CD8-positive, alpha-beta memory T cell (primary cell): ENCODE data around the gene STAC2. TPM values are rescaled to one million over a fixed set of nuclear protein-coding genes. Genes with fewer than 3 reads are reported as not detected.
"Not testable (repeated sequence)": the region's sequence is repeated elsewhere in the genome, so short reads cannot be mapped to it uniquely, and the experiment has no call there.

ENCODE experiments used
- CTCF ChIA-PET: fragments of 350-600 bp; sonication (Branson Sonifier 250); formaldehyde crosslinking; loops from one replicate; lab custom pipeline; 2021; ENCODE audit warnings: antibody characterized with exemption; lab: Charles Lee
- POLR2A ChIA-PET: fragments of 350-600 bp; sonication (Branson Sonifier 250); formaldehyde crosslinking; loops from one replicate; lab custom pipeline; 2021; ENCODE audit warnings: antibody characterized with exemption; lab: Charles Lee
- DNase-seq, 5 donors: peaks; one replicate each; pipeline versions ENCODE4 v3.0.0 to v3.0.0-alpha.2; 2020 to 2022; ENCODE audit warnings: mixed read lengths in 1 of 5
- H3K27ac ChIP-seq: one replicate; pipeline ENCODE4 v1.7.0; 2013; ENCODE audit warnings: low read depth, mild to moderate bottlenecking, low read length, moderate library complexity
- H3K27me3 ChIP-seq: 2 replicates; pipeline ENCODE4 v1.7.0; 2013; ENCODE audit warnings: low read length, mild to moderate bottlenecking; ENCODE audit not compliant: insufficient read depth, poor library complexity, severe bottlenecking
- H3K36me3 ChIP-seq: 2 replicates; pipeline ENCODE4 v1.7.0; 2013; ENCODE audit warnings: mild to moderate bottlenecking, low read length, moderate library complexity; ENCODE audit not compliant: insufficient read depth
- H3K4me1 ChIP-seq: 2 replicates; pipeline ENCODE4 v1.7.0; 2013; ENCODE audit warnings: mild to moderate bottlenecking, low read length, moderate library complexity; ENCODE audit not compliant: insufficient read depth
- H3K4me3 ChIP-seq: 2 replicates; pipeline ENCODE4 v1.7.0; 2013; ENCODE audit warnings: mild to moderate bottlenecking, low read length
- H3K9me3 ChIP-seq: 2 replicates; pipeline ENCODE4 v1.7.0; 2013; ENCODE audit warnings: mild to moderate bottlenecking, low read length
- H3K27ac Mint-ChIP-seq, 8 donors: one replicate each; pipeline ENCODE4 v1.8.0; 2020 to 2021; ENCODE audit warnings: mixed read lengths in 8 of 8, mild to moderate bottlenecking in 6 of 8, inconsistent platforms in 3 of 8, moderate library complexity in 3 of 8
- H3K27me3 Mint-ChIP-seq, 2 donors: one replicate each; pipeline ENCODE4 v1.8.0; 2020 to 2021; ENCODE audit warnings: mixed read lengths in 2 of 2, mild to moderate bottlenecking in 1 of 2, moderate library complexity in 1 of 2
- H3K36me3 Mint-ChIP-seq, 3 donors: one replicate each; pipeline ENCODE4 v1.8.0; 2020 to 2021; ENCODE audit warnings: mixed read lengths in 3 of 3, inconsistent platforms in 1 of 3, mild to moderate bottlenecking in 1 of 3
- H3K4me1 Mint-ChIP-seq, 3 donors: one replicate each; pipeline ENCODE4 v1.8.0; 2020 to 2021; ENCODE audit warnings: mixed read lengths in 3 of 3, inconsistent platforms in 1 of 3, mild to moderate bottlenecking in 1 of 3
- H3K4me3 Mint-ChIP-seq, 7 donors: one replicate each; pipeline ENCODE4 v1.8.0; 2020 to 2021; ENCODE audit warnings: mixed read lengths in 7 of 7, mild to moderate bottlenecking in 6 of 7, moderate library complexity in 4 of 7, inconsistent platforms in 2 of 7
- H3K9me3 Mint-ChIP-seq, 5 donors: one replicate each; pipeline ENCODE4 v1.8.0; 2020 to 2022; ENCODE audit warnings: mixed read lengths in 5 of 5, mild to moderate bottlenecking in 3 of 5, moderate library complexity in 2 of 5, inconsistent platforms in 1 of 5
- polyA plus RNA-seq: library from polyadenylated mRNA; unstranded; fragments of 300-500 nt; fragmentation: Illumina TruSeq; gene quantifications from one replicate; pipeline ENCODE4 v1.2.3, GENCODE V29; 2021
- total RNA-seq, 2 experiments: library from RNA; stranded (reverse); gene quantifications; one replicate each; pipeline ENCODE4 v1.2.3, GENCODE V29; 2021

The STAC2 gene
- total and polyA plus RNA-seq, 3 experiments from 2014 or later: not detected

DNA sequence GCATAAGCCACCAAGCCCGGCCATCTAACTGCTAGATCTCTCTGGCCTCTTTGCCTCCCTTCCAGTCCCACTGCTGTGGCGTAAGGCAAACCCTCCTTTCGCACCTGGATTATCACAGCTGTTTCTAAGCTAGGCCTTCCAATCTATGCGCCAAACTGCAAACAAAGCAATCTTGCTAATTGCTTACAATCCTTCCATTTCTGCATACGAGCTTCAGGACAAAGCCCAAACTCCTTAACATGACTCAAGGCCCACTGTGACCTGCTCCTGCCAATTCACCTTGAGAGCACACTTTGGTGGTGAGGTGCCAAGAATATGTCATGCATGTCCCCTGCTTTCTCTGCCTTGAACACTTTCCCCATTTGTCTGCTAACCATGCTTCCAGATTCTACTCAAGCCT, 53.8 kb downstream of the STAC2 start:
- ChIA-PET POLR2A (no interaction called here), CTCF (interaction anchor here (0.9 to 8.0 kb wide), 5 partner anchors 18 to 438 kb away, joined by 3 to 110 read pairs (median 3); no protein-coding TSS in a partner anchor)
- H3K27me3 Mint-ChIP-seq: peaks cover 3 to 5% of the 10 kb centered on the region in 2 donors
- H3K27me3 ChIP-seq: no peaks in the 10 kb centered on the region
- H3K9me3 Mint-ChIP-seq: no peaks in the 10 kb centered on the region
- no peak overlapping the region for H3K4me3 Mint-ChIP-seq
- H3K4me1 Mint-ChIP-seq: peaks cover 21 to 39% (median 31%) of the 10 kb centered on the region in 3 donors
- H3K27ac Mint-ChIP-seq: peak overlapping the region in 4 of 8 donors; percentile 26 to 74 (median 49)
- peaks cover 7% of the 10 kb centered on the region for H3K36me3 ChIP-seq
- no peak overlapping the region for H3K4me3 ChIP-seq
- H3K36me3 Mint-ChIP-seq: peaks cover 0 to 17% (median 0%) of the 10 kb centered on the region in 3 donors
- H3K27ac ChIP-seq: no peak overlapping the region
- peaks cover 18% of the 10 kb centered on the region for H3K4me1 ChIP-seq
- no peak for DNase-seq
- no peaks in the 10 kb centered on the region for H3K9me3 ChIP-seq

DNA sequence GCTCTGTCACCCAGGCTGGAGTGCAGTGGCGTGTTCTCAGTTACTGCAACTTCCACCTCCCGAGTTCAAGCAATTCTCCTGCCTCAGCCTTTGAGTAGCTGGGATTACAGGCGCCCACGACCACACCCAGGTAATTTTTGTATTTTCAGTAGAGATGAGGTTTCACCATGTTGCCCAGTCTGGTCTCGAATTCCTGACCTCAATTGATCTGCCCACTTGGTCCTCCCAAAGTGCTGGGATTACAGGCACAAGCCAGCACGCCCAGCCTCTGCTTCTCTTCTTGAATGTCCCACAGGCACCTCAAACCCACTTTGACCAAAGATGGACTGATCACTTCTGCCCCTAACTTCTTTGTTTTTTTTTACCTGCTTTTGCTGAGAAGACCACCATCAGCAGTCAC, 55.2 kb downstream of the STAC2 start:
- CTCF ChIA-PET: interaction anchor here (1.2 to 8.0 kb wide), 3 partner anchors 17 to 187 kb away, joined by 5 to 110 read pairs (median 9); no protein-coding TSS in a partner anchor
- Mint-ChIP-seq H3K27me3 (peaks cover 3 to 5% of the 10 kb centered on the region in 2 donors), H3K4me1 (peaks cover 31 to 52% (median 39%) of the 10 kb centered on the region in 3 donors), H3K36me3 (peaks cover 0 to 5% (median 0%) of the 10 kb centered on the region in 3 donors), H3K27ac (no peak overlapping the region), H3K9me3 (no peaks in the 10 kb centered on the region), H3K4me3 (no peak overlapping the region)
- DNase-seq: no peak
- Histone ChIP-seq H3K9me3 (no peaks in the 10 kb centered on the region), H3K27me3 (no peaks in the 10 kb centered on the region), H3K4me3 (no peak overlapping the region), H3K27ac (no peak overlapping the region), H3K36me3 (no peaks in the 10 kb centered on the region), H3K4me1 (peaks cover 21% of the 10 kb centered on the region)
- POLR2A ChIA-PET: interaction anchor here (0.6 kb wide), 1 partner anchor 45 kb away, joined by 5 read pairs; no protein-coding TSS in a partner anchor

DNA sequence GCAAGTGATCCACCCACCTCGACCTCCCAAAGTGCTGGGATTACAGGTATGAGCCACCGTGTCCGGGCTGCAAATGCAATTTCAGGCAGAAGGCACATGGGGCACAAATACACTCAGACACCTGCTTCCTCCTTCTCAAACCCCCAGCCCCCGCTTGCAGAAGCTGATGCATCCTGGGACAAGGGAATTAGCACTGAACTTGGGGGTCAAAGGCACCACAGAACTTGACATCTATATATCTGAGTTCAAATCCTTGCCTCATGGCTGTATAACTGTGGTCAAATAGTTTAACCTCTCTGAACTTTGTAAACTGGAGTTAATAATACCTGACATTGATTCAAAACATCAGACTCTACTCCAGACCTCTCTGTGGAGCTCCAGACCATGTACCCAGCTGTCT, 55.6 kb downstream of the STAC2 start:
- Histone ChIP-seq H3K27ac (no peak overlapping the region), H3K9me3 (no peaks in the 10 kb centered on the region), H3K27me3 (no peaks in the 10 kb centered on the region), H3K36me3 (no peaks in the 10 kb centered on the region), H3K4me1 (peaks cover 21% of the 10 kb centered on the region), H3K4me3 (no peak overlapping the region)
- Mint-ChIP-seq H3K36me3 (peaks cover 0 to 3% (median 0%) of the 10 kb centered on the region in 3 donors), H3K27me3 (peaks cover 3 to 5% of the 10 kb centered on the region in 2 donors), H3K4me1 (peaks cover 30 to 53% (median 40%) of the 10 kb centered on the region in 3 donors), H3K9me3 (no peaks in the 10 kb centered on the region), H3K27ac (peak overlapping the region in 1 of 8 donors; percentile 9), H3K4me3 (no peak overlapping the region)
- POLR2A ChIA-PET: interaction anchor here (0.6 kb wide), 1 partner anchor 45 kb away, joined by 5 read pairs; no protein-coding TSS in a partner anchor
- no peak for DNase-seq
- CTCF ChIA-PET: interaction anchor here (1.2 to 8.0 kb wide), 2 partner anchors 17 to 187 kb away, joined by 5 to 110 read pairs; no protein-coding TSS in a partner anchor

DNA sequence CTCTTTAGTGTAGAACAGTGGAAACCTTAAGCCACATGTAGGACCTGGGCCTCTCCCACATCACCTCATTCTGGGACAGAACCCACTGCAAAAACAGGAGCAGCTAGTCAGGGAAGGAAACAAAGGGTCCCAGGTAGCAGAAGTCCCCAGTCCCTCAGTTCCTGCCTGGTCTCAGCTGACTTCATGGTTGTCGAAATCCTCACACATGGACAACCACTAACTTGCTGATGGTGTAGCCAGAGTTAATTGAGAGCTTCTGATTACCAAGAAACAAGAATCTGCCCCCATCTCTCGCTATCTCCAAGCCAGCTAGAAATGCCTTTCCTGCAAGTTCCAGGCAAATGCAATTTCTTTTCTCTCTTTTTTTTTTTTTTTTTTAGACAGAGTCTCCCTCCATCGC, 56.2 kb downstream of the STAC2 start:
- Mint-ChIP-seq H3K27ac (no peak overlapping the region), H3K36me3 (peaks cover 0 to 5% (median 0%) of the 10 kb centered on the region in 3 donors), H3K4me3 (peak overlapping the region in 1 of 7 donors; percentile 30), H3K9me3 (no peaks in the 10 kb centered on the region), H3K27me3 (peaks cover 3 to 5% of the 10 kb centered on the region in 2 donors), H3K4me1 (peaks cover 29 to 53% (median 40%) of the 10 kb centered on the region in 3 donors)
- Histone ChIP-seq H3K9me3 (no peaks in the 10 kb centered on the region), H3K27me3 (no peaks in the 10 kb centered on the region), H3K36me3 (no peaks in the 10 kb centered on the region), H3K27ac (no peak overlapping the region), H3K4me1 (peaks cover 17% of the 10 kb centered on the region), H3K4me3 (no peak overlapping the region)
- POLR2A ChIA-PET: interaction anchor here (0.6 kb wide), 1 partner anchor 26 kb away, joined by 3 read pairs; no protein-coding TSS in a partner anchor
- CTCF ChIA-PET: interaction anchor here (1.1 to 8.5 kb wide), 4 partner anchors 16 to 186 kb away, joined by 3 to 121 read pairs (median 58); partner anchors contain the start of gene PLXDC1
- no peak for DNase-seq

DNA sequence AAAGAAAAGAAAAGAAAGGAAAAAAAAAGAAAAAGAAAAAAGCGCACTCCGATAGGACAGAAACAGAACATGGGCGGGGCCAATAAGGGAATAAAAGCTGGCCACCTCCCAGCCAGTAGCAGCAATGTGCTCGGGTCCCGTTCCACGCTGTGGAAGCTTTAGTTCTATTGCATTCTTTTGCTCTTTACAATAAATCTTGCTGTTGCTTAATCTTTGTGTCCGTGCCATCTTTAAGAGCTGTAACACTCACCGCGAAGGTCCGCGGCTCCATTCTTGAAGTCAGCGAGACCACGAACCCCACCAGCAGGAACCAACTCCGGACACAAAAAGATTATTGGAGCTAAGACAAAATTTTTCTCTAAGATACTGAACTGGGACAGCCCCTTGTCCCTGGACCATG, 56.6 kb downstream of the STAC2 start:
- no peaks in the 10 kb centered on the region for H3K9me3 ChIP-seq
- H3K36me3 ChIP-seq: no peaks in the 10 kb centered on the region
- Mint-ChIP-seq H3K27ac (peak overlapping the region in 1 of 8 donors; percentile 48), H3K36me3 (peaks cover 0 to 5% (median 0%) of the 10 kb centered on the region in 3 donors), H3K9me3 (no peaks in the 10 kb centered on the region), H3K4me3 (peak overlapping the region in 1 of 7 donors; percentile 30), H3K27me3 (peaks cover 3 to 5% of the 10 kb centered on the region in 2 donors), H3K4me1 (peaks cover 31 to 57% (median 42%) of the 10 kb centered on the region in 3 donors)
- CTCF ChIA-PET: interaction anchor here (1.1 to 8.5 kb wide), 3 partner anchors 16 to 186 kb away, joined by 3 to 121 read pairs (median 110); partner anchors contain the start of gene PLXDC1
- no peak for DNase-seq
- H3K27me3 ChIP-seq: no peaks in the 10 kb centered on the region
- peaks cover 16% of the 10 kb centered on the region for H3K4me1 ChIP-seq
- no peak overlapping the region for H3K27ac ChIP-seq
- H3K4me3 ChIP-seq: no peak overlapping the region
- POLR2A ChIA-PET: interaction anchor here (0.5 to 0.6 kb wide), 2 partner anchors 27 to 267 kb away, joined by 3 to 5 read pairs; no protein-coding TSS in a partner anchor

DNA sequence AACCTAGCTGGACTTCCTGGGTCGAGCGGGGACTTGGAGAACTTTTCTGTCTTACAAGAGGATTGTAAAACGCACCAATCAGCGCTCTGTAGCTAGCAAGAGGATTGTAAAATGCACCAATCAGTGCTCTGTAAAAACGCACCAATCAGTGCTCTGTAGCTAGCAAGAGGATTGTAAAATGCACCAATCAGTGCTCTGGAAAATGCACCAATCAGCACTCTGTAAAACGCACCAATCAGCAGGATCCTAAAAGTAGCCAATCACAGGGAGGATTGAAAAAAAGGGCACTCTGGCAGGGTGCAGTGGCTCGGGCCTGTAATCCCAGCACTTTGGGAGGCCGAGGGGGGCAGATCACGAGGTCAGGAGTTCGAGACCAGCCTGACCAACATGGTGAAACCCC, 57.2 kb downstream of the STAC2 start:
- H3K4me3 ChIP-seq, H3K27me3 ChIP-seq, H3K27me3 Mint-ChIP-seq, H3K36me3 Mint-ChIP-seq, H3K27ac ChIP-seq, H3K4me3 Mint-ChIP-seq, H3K9me3 ChIP-seq, H3K9me3 Mint-ChIP-seq, H3K36me3 ChIP-seq, DNase-seq: not testable (repeated sequence)
- CTCF ChIA-PET: interaction anchor here (0.7 to 8.5 kb wide), 5 partner anchors 16 to 281 kb away, joined by 3 to 121 read pairs (median 4); partner anchors contain the start of gene PLXDC1
- H3K27ac Mint-ChIP-seq: peak overlapping the region in 1 of 8 donors; percentile 33
- peaks cover 16% of the 10 kb centered on the region for H3K4me1 ChIP-seq
- peaks cover 31 to 56% (median 40%) of the 10 kb centered on the region in 3 donors for H3K4me1 Mint-ChIP-seq
- POLR2A ChIA-PET: interaction anchor here (0.5 to 2.7 kb wide), 2 partner anchors 15 to 267 kb away, joined by 5 to 12 read pairs; no protein-coding TSS in a partner anchor

DNA sequence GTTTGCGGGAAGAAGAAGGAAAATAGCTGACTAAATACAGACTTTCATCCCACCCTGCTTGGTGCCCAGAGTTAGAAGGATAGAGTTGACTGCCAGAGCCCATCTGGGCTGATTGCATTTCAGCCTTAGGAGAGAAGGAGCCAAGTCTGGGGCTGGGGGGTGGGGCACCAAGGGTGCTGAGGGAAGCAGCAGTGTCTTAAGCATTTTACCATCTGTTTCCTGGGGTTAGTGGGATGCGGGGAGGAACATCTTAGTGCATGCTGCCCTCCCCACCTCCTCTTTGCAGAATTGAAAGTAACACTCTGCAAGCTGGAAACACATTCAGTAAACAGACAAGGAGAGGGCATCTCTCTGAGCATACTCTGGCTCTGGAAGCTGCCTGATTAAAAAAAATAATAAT, 58.3 kb downstream of the STAC2 start:
- Histone ChIP-seq H3K4me1 (peaks cover 16% of the 10 kb centered on the region), H3K4me3 (no peak overlapping the region), H3K36me3 (no peaks in the 10 kb centered on the region), H3K27ac (no peak overlapping the region), H3K9me3 (no peaks in the 10 kb centered on the region), H3K27me3 (no peaks in the 10 kb centered on the region)
- DNase-seq: peak in 1 of 5 donors; percentile 23
- H3K4me3 Mint-ChIP-seq: peak overlapping the region in 6 of 7 donors; percentile 5 to 78 (median 44)
- ChIA-PET CTCF (interaction anchor here (1.4 to 8.5 kb wide), 4 partner anchors 7 to 184 kb away, joined by 3 to 121 read pairs (median 64); partner anchors contain the start of gene PLXDC1), POLR2A (interaction anchor here (0.6 to 2.7 kb wide), 4 partner anchors 11 to 168 kb away, joined by 3 to 12 read pairs (median 4); no protein-coding TSS in a partner anchor)
- peaks cover 0 to 5% (median 0%) of the 10 kb centered on the region in 3 donors for H3K36me3 Mint-ChIP-seq
- H3K27ac Mint-ChIP-seq: peak overlapping the region in 3 of 8 donors; percentile 0 to 66 (median 14)
- H3K4me1 Mint-ChIP-seq: peaks cover 31 to 47% (median 38%) of the 10 kb centered on the region in 3 donors
- H3K27me3 Mint-ChIP-seq: peaks cover 1 to 3% of the 10 kb centered on the region in 2 donors
- no peaks in the 10 kb centered on the region for H3K9me3 Mint-ChIP-seq
